HT1080 (cell line): ENCODE data around the gene DGLUCY. TPM values are rescaled to one million over a fixed set of nuclear protein-coding genes. Genes with fewer than 3 reads are reported as not detected.
A peak's percentile ranks its signal among the peaks of the same experiment; 100 is the strongest.
"Not testable (repeated sequence)": the region's sequence is repeated elsewhere in the genome, so short reads cannot be mapped to it uniquely, and the experiment has no call there.

Experiments used
- DNase-seq: peaks from one replicate; pipeline ENCODE4 v3.0.0-alpha.2; 2015; ENCODE audit warnings: low read depth
- total RNA-seq: library from RNA; depleted of rRNA; stranded (reverse); fragments of >200 nt; shearing (Covaris generic); gene quantifications from 2 replicates; pipeline ENCODE4 v1.2.3, GENCODE V29; 2014

Gene DGLUCY
- total RNA-seq, 1 experiment from 2014 or later, result 24.9 TPM

DNA sequence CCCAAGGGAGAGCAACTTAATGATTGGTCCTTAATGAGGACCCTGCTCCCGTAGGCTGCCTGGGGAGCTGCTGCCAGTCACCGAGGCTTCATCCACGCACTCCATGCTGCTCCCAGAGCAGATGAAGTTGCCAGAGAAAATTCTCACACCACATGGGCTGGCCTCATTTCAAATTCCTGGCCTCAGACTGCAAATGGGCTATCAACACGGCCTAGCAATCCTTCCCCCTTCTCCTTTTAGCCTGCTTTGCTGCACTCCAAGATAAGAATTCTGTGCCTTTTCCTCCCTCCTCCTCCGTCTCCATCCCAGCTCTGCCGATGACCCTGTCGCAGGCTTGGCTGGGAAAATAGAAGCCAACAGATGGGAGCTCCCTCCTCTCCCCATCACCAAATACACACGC, 10.8 kb upstream of the DGLUCY start:
- DNase-seq, result no peak

GRCh38 chr14:91108941-91109611, 4.8 kb upstream of the DGLUCY start:
- DNase-seq, result peak; percentile 20

DNA sequence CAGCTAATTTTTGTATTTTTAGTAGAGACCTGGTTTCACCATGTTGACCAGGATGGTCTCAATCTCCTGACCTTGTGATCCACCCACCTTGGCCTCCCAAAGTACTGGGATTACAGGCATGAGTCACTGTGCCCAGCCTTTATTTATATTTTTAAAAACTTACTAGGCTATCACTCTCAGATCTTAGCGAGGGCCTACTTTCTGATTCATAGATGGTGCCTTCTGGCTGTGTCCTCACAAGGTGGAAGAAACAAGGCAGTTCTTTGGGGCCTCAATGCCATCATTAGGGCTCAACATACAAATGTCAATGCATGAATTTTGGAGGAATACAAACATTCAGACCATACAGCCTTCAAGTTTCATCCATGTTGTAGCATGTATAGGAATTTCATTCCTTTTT, 2.4 kb upstream of the DGLUCY start:
- no peak for DNase-seq

DNA sequence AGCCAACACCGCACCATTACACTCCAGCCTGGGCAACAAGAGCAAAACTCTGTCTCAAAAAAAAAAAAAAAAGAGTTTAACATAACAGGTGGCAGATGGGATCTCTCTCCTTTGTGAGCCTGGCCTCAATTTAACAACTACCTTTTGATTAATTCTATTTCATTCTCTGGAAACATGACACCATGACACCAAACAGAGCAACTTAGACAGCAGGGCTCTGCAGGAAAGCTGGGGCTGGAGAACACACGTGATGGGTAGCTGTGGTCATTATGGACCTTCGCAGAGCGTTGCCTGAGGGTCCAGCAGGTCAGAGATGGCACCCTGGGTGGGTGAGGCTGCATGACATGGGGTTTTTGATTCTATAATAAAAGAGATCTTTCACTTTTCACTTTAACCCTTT, 1.7 kb upstream of the DGLUCY start:
- no peak for DNase-seq

GRCh38 chr14:91114079-91115065, 499 bp downstream of the DGLUCY start:
- peak; percentile 91 for DNase-seq

- DNase-seq, result no peak
These were observed 2.3 kb downstream of the DGLUCY start for GRCh38 chr14:91115986-91116770.

DNA sequence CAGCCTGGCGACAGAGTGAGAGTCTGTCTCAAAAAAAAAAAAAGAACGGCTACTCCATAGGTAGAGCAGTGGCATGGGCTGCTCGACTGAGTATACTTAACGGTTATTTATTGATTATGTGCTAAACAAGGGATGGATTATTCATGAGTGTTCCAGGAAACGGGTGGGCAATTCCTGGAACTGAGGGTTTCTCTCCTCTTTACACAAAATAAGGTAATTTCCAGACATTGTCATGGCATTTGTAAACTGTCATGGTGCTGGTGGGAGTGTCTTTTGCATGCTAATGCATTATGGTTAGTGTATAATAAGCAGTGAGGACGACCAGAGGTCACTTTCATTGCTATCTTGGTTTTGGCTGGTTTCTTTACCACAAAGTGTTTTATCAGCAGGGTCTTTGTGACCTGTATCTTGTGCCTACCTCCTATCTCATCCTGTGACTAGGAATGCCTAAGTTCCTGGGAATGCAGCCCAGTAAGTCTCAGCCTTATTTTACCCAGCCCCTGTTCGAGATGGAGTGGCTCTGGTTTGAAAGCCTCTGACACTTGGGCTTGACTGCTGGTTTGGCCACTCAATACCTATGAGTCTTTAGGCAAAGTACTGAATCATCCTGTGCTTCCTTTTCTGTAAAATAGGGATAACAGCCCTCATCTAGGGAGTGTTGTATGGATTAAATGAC, 3.2 kb downstream of the DGLUCY start:
- DNase-seq, result no peak

DNA sequence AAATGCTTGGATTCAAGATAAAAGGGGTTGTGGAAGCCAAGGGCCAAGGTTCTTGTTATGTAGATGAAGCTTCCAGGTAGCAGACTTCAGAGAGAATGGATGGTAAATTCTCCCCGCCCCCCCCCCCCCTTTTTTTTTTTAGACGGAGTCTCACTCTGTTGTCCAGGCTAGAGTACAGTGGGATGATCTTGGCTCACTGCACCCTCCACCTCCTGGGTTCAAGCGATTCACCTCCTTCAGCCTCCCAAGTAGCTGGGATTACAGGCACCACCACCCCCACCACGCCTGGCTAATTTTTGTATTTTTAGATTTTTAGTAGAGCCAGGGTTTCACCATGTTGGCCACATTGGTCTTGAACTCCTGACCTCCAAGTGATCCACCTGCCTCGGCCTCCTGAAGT, 4.1 kb downstream of the DGLUCY start:
- no peak for DNase-seq

GRCh38 chr14:91118511-91119068, 4.7 kb downstream of the DGLUCY start:
- no peak for DNase-seq

GRCh38 chr14:91119556-91120311, 5.9 kb downstream of the DGLUCY start:
- peak; percentile 88 for DNase-seq

GRCh38 chr14:91123201-91123600, 9.3 kb downstream of the DGLUCY start:
- no peak for DNase-seq

DNA sequence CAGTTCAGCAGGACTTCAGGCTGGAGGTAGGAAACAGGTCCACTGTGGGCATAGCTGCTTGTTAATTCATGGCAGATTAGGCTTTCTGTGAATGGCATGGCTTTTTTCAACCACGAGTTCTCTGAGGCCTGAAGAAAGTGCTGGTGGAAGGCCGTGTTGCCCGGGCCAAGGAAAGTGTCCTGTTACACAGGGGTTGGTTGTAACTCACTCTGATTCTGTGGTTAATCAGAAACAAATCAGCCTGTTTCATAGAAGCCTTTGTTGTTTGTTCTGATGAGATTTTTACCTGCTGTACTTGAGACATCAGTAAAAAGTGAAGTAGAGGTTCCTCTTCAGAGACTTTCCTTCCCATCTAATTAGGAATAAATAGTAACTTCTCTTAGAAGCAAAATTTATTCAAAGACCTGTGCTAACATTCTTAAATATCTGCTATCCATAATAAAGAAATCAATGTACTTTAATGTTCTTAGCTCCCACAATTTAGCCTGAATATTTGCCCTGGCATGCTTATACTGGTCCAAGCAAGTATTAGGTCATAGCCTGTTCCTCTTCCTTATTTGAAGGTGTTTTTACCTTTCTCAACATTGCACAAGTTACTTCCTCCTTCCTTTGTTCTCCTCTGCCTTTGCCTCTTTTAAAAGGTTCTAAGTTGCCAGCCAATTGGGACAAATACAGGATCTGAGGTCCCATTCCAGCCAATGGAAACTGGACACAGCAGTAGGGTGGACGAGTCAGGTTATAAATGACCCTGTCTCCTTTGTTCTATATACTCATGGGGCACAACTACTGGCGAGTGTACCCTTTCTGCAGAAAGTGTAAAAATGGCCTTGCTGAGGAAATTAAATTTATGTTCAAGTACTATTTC, 10.8 kb downstream of the DGLUCY start:
- not testable (repeated sequence) for DNase-seq

- DNase-seq, result no peak
These were observed 11.4 kb downstream of the DGLUCY start for GRCh38 chr14:91125271-91125660.

DNA sequence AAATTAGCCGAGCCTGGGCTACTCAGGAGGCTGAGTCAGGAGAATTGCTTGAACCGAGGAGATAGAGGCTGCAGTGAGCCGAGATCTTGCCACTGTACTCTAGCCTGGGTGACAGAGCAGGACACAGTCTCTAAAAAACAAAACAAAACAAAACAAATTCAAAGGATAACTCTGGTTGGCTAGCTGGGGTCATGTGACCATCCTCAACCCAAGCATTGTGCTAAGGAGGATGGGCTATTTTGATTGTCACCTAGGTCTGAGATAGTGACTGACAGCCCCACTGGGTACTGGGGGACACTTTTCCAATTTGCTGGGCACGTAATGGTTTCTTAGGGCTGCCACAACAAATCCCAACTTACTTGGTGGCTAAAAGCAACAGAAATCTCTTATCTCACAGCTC, 11.9 kb downstream of the DGLUCY start:
- DNase-seq, result no peak

GRCh38 chr14:91126761-91127160, 12.9 kb downstream of the DGLUCY start:
- DNase-seq, result no peak

DNA sequence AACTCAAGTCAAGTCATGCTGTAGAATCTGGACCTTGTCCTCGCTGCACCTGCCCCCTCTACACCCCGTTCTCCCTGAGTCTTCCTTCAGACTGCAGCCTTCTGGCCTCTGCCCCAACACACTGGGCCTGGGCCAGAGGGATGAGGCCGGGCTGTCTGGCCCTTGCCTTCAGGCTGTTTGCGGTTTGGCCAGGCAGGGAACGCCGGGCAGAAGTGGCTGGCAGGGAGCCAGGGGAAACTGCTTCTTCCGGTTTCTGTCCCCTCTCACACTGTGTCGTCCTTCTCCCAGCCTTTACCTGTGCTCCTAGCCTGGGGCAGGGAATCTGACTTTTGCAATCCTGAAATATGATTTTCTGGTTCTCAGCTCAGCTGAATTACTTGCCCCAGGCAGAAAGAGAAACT, 13.5 kb downstream of the DGLUCY start:
- DNase-seq, result no peak

DNA sequence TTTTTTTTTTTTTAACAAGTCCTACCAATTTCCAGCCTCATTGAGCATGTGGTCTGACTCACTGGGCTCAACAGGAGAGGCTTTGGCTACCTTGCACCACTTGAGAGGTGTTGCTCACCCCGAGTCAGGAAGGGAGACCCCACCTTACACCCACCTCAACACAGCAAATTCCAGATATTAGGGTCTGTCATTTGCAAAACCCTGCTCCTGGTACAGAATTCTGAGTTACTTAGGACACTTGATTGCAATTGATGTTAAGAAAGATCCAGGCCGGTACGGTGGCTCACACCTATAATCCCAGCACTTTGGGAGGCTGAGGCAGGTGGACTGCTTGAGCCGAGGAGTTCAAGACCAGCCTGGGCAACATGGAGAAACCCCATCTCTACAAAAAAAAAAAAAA, 14.1 kb downstream of the DGLUCY start:
- no peak for DNase-seq

GRCh38 chr14:91128699-91129098, 14.8 kb downstream of the DGLUCY start:
- DNase-seq, result no peak

- DNase-seq, result no peak
These were observed 15.4 kb downstream of the DGLUCY start for GRCh38 chr14:91129261-91129660.
